Testis (tissue), 2 donors: Measurements from ENCODE around the gene METTL25B.

ENCODE experiments used
- POLR2A ChIP-seq: fragments of 450-650 bp; IDR thresholded peaks from one replicate; pipeline ENCODE4 v1.6.1; 2017; ENCODE audit warnings: antibody characterized with exemption, mild to moderate bottlenecking, moderate library complexity
- TF ChIP-seq, protein P1 (sequence below), 3 experiments: fragments of 450-650 bp in 2 of 3; fragments of 200-600 bp in 1 of 3; sonication (generic) in 1 of 3; IDR thresholded peaks; one replicate each; pipeline ENCODE4 v1.5.1; 2016 to 2019; ENCODE audit warnings: antibody characterized with exemption in 3 of 3, mild to moderate bottlenecking in 2 of 3, moderate library complexity in 1 of 3

GRCh38 chr1:156742801-156743200, 14.5 kb downstream of the METTL25B start:
- TF ChIP-seq, protein P1, sequence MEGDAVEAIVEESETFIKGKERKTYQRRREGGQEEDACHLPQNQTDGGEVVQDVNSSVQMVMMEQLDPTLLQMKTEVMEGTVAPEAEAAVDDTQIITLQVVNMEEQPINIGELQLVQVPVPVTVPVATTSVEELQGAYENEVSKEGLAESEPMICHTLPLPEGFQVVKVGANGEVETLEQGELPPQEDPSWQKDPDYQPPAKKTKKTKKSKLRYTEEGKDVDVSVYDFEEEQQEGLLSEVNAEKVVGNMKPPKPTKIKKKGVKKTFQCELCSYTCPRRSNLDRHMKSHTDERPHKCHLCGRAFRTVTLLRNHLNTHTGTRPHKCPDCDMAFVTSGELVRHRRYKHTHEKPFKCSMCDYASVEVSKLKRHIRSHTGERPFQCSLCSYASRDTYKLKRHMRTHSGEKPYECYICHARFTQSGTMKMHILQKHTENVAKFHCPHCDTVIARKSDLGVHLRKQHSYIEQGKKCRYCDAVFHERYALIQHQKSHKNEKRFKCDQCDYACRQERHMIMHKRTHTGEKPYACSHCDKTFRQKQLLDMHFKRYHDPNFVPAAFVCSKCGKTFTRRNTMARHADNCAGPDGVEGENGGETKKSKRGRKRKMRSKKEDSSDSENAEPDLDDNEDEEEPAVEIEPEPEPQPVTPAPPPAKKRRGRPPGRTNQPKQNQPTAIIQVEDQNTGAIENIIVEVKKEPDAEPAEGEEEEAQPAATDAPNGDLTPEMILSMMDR (IDR thresholded peaks at IDR 0.05) = no peak
- TF ChIP-seq POLR2A = no peak
